Loucy (cell line): ENCODE results near the gene TDG.
A peak's percentile ranks its signal among the peaks of the same experiment; 100 is the strongest.

Experiments
- H2AFZ ChIP-seq: fragments of 200-600 bp; sonication (generic); 2 replicates; pipeline ENCODE4 v1.6.0; 2016; ENCODE audit warnings: antibody characterized with exemption, mild to moderate bottlenecking, low read length, moderate library complexity
- H3F3A ChIP-seq: fragments of 200-600 bp; 2 replicates; pipeline ENCODE4 v1.6.0; 2016; ENCODE audit warnings: antibody characterized with exemption, low read depth, mild to moderate bottlenecking
- H3K27me3 ChIP-seq: fragments of 200-600 bp; sonication (generic); 2 replicates; pipeline ENCODE4 v1.6.1; 2014; ENCODE audit warnings: low read length, mild to moderate bottlenecking; ENCODE audit not compliant: insufficient read depth, poor library complexity, severe bottlenecking
- H3K36me3 ChIP-seq: fragments of 200-600 bp; sonication (generic); 2 replicates; pipeline ENCODE4 v1.6.1; 2016; ENCODE audit warnings: low read length; ENCODE audit not compliant: insufficient read depth
- H3K4me1 ChIP-seq: fragments of 200-600 bp; sonication (generic); 2 replicates; pipeline ENCODE4 v1.5.1; 2014; ENCODE audit warnings: low read length, mild to moderate bottlenecking; ENCODE audit not compliant: insufficient read depth, poor library complexity, severe bottlenecking
- H3K4me2 ChIP-seq: fragments of 200-600 bp; sonication (generic); 2 replicates; pipeline ENCODE4 v1.6.0; 2014; ENCODE audit warnings: antibody characterized with exemption, low read length, low read depth, mild to moderate bottlenecking; ENCODE audit not compliant: poor library complexity, severe bottlenecking
- H3K4me3 ChIP-seq: fragments of 200-600 bp; sonication (generic); 2 replicates; pipeline ENCODE4 v1.5.1; 2014; ENCODE audit warnings: low read length, mild to moderate bottlenecking, mixed read lengths; ENCODE audit not compliant: poor library complexity, severe bottlenecking
- H3K79me2 ChIP-seq: fragments of 200-600 bp; sonication (generic); 2 replicates; pipeline ENCODE4 v1.6.1; 2014; ENCODE audit warnings: low read length; ENCODE audit not compliant: insufficient read depth
- H3K9ac ChIP-seq: fragments of 200-600 bp; sonication (generic); 2 replicates; pipeline ENCODE4 v1.6.0; 2014; ENCODE audit warnings: mild to moderate bottlenecking, low read depth, low read length, moderate library complexity; ENCODE audit not compliant: poor library complexity, severe bottlenecking
- H3K9me2 ChIP-seq: fragments of 200-600 bp; sonication (generic); replicated peaks from 2 replicates; pipeline ENCODE4 v1.6.1; 2016; ENCODE audit warnings: low read depth, low read length, mixed read lengths
- H3K9me3 ChIP-seq: fragments of 200-600 bp; sonication (generic); 2 replicates; pipeline ENCODE4 v1.6.1; 2014; ENCODE audit warnings: mild to moderate bottlenecking, antibody characterized with exemption, low read length, low read depth; ENCODE audit not compliant: insufficient read depth
- H4K20me1 ChIP-seq: fragments of 200-600 bp; sonication (generic); 2 replicates; pipeline ENCODE4 v1.6.0; 2014; ENCODE audit warnings: antibody characterized with exemption, low read length, mild to moderate bottlenecking; ENCODE audit not compliant: insufficient read depth, poor library complexity, severe bottlenecking
- EZH2phosphoT487 ChIP-seq: fragments of 200-600 bp; IDR thresholded peaks from 2 replicates; pipeline ENCODE4 v1.6.1; 2018; ENCODE audit warnings: antibody characterized with exemption, mild to moderate bottlenecking, moderate library complexity, borderline replicate concordance
- TF ChIP-seq, protein P1 (sequence below): fragments of 200-600 bp; sonication (generic); conservative IDR thresholded peaks from 2 replicates; pipeline ENCODE4 v1.5.1; 2014; ENCODE audit warnings: mild to moderate bottlenecking, antibody characterized with exemption, low read length

The TDG gene

DNA sequence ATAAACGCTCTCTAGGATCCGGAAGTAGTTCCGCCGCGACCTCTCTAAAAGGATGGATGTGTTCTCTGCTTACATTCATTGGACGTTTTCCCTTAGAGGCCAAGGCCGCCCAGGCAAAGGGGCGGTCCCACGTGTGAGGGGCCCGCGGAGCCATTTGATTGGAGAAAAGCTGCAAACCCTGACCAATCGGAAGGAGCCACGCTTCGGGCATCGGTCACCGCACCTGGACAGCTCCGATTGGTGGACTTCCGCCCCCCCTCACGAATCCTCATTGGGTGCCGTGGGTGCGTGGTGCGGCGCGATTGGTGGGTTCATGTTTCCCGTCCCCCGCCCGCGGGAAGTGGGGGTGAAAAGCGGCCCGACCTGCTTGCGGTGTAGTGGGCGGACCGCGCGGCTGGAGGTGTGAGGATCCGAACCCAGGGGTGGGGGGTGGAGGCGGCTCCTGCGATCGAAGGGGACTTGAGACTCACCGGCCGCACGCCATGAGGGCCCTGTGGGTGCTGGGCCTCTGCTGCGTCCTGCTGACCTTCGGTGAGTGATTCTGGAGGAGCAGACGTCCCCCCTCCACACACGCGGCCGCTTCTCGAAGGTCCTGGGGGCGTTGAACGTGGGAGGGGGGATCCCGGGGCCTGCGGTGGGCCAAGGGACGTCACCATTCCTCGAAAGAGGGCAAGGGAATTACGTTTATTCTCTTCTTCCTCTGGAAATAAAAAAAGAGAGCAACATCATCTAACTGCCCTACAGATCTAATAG lies 35.5 kb upstream of the TDG start, which contains the start of gene HSP90B1:
Gene HSP90B1, plus strand, starts transcription at position 377 of the 753 bp plus-strand sequence. Its CDS starts 106 bp downstream, at position 483.
- Histone ChIP-seq H3K9me3 (no peaks in the 10 kb centered on the region), H3K79me2 (peaks cover 50% of the 10 kb centered on the region), H3K9me2 (no peaks in the 10 kb centered on the region), H3K36me3 (peaks cover 31% of the 10 kb centered on the region), H3K9ac (peak within 1 kb of the TSS; percentile 99), H3K4me1 (peaks cover 46% of the 10 kb centered on the region), H3K4me2 (peak within 1 kb of the TSS; percentile 95), H2AFZ (peak within 1 kb of the TSS; percentile 90), H3K4me3 (peak within 1 kb of the TSS; percentile 97), H3K27me3 (peaks cover 6% of the 10 kb centered on the region), H3F3A (0 out of 2 replicates have a peak, but pooled peaks cover 3% of the 10 kb centered on the region), H4K20me1 (peaks cover 47% of the 10 kb centered on the region)
- no peak for TF ChIP-seq EZH2phosphoT487
- TF ChIP-seq, protein P1, sequence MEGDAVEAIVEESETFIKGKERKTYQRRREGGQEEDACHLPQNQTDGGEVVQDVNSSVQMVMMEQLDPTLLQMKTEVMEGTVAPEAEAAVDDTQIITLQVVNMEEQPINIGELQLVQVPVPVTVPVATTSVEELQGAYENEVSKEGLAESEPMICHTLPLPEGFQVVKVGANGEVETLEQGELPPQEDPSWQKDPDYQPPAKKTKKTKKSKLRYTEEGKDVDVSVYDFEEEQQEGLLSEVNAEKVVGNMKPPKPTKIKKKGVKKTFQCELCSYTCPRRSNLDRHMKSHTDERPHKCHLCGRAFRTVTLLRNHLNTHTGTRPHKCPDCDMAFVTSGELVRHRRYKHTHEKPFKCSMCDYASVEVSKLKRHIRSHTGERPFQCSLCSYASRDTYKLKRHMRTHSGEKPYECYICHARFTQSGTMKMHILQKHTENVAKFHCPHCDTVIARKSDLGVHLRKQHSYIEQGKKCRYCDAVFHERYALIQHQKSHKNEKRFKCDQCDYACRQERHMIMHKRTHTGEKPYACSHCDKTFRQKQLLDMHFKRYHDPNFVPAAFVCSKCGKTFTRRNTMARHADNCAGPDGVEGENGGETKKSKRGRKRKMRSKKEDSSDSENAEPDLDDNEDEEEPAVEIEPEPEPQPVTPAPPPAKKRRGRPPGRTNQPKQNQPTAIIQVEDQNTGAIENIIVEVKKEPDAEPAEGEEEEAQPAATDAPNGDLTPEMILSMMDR = no peak

DNA sequence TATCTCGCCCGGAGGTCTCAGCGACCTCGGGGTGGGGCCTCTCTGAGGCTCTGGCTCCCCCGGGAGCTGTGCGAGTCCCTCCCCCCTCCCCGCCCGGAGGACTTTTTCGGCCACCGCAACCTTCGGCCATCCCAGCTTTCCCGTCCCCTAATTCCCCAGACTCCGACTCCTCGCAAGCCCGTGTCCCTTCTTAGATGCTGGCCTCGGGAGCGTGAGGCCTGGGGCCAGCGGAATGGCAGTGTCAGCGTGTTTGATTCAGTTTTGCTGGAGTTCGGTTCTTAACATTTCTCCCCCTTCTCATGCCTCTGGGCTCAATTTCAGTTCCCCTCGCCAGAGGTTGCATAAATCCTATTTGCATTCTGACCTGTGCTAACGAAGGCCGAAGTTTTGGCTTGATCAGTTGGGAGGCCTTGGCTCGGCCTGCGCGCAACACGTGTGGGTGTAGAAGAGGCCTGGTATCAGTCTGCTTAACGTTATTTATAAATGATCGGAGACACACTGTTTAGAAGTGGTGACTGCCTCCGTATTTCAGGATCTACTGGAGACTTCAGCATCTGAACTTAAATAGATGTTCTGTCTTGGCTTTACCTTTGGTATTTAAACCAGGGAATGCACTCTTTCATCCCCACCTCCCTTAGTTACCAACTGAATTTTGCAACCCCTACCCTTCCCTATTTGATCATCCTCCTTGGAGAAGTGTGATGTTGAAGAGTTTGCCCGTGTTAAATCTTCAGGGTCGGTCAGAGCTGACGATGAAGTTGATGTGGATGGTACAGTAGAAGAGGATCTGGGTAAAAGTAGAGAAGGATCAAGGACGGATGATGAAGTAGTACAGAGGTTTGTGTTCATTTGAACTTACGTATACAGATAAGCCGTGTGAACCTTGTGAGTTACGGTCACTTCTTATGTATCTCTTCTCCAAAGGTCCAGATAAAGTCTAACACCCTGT lies 34.6 kb upstream of the TDG start:
- peaks cover 40% of the 10 kb centered on the region for H3K36me3 ChIP-seq

DNA sequence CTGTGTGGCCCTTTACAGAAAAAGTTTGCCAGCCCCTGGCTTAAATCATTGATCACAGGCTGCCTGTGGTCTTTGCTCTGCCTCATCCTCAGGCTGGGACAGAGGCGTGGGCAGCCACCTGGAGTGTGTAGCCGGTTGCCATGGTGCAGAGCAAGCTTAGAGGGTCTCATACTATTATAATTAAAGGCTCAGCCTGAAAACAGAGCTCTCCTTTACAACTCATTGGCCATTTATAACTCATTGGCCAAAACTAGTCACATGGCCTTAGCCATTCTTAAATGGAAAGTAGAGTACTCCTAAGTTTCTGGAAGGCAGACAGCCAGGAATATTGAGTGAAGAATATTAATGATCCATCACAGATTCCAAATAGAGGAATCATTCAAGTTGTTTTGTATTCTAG lies 32.4 kb upstream of the TDG start:
- Histone ChIP-seq H2AFZ (no peak overlapping the region), H3K79me2 (peaks cover 80% of the 10 kb centered on the region), H3K36me3 (peaks cover 61% of the 10 kb centered on the region), H3K9me2 (no peaks in the 10 kb centered on the region), H3K4me1 (peaks cover 70% of the 10 kb centered on the region), H3K9ac (peak overlapping the region; percentile 99), H3K4me3 (peak overlapping the region; percentile 97), H3K9me3 (no peaks in the 10 kb centered on the region), H3K27me3 (peaks cover 6% of the 10 kb centered on the region), H3K4me2 (peak overlapping the region; percentile 95), H3F3A (0 out of 2 replicates have a peak, but pooled peaks cover 3% of the 10 kb centered on the region), H4K20me1 (peaks cover 76% of the 10 kb centered on the region)
- TF ChIP-seq, protein P1 = no peak
- TF ChIP-seq EZH2phosphoT487 = no peak

More for the DNA sequence above, 34.6 kb upstream of the TDG start:
- Histone ChIP-seq H3K27me3 (peaks cover 6% of the 10 kb centered on the region), H4K20me1 (peaks cover 56% of the 10 kb centered on the region), H3K4me3 (peak overlapping the region; percentile 97), H2AFZ (peak overlapping the region; percentile 66; the same call in 1 of the 2 replicates), H3K79me2 (peaks cover 59% of the 10 kb centered on the region), H3F3A (0 out of 2 replicates have a peak, but pooled peaks cover 3% of the 10 kb centered on the region), H3K9me2 (no peaks in the 10 kb centered on the region), H3K4me1 (peaks cover 55% of the 10 kb centered on the region), H3K4me2 (peak overlapping the region; percentile 95), H3K9me3 (no peaks in the 10 kb centered on the region), H3K9ac (peak overlapping the region; percentile 99)
- no peak for TF ChIP-seq EZH2phosphoT487
- TF ChIP-seq, protein P1 = no peak
